Progenitor cell of endocrine pancreas (in vitro differentiated cells): Measurements from ENCODE around the gene TDRD12. TPM values are rescaled to one million over a fixed set of nuclear protein-coding genes. Genes with fewer than 3 reads are reported as not detected.

Experiments used
- DNase-seq: peaks from one replicate; pipeline ENCODE4 v3.0.0; 2021; ENCODE audit warnings: low spot score; ENCODE audit not compliant: unreplicated experiment
- H3K27ac Mint-ChIP-seq: 2 replicates; pipeline ENCODE4 v1.8.0; 2021; ENCODE audit warnings: mild to moderate bottlenecking, moderate library complexity, mixed read lengths
- H3K27me3 Mint-ChIP-seq: 2 replicates; pipeline ENCODE4 v1.8.0; 2021; ENCODE audit warnings: mixed read lengths
- H3K36me3 Mint-ChIP-seq: 2 replicates; pipeline ENCODE4 v1.8.0; 2022; ENCODE audit warnings: mixed read lengths; ENCODE audit not compliant: insufficient read depth
- H3K4me1 Mint-ChIP-seq: 2 replicates; pipeline ENCODE4 v1.8.0; 2021; ENCODE audit warnings: low read depth, mixed read lengths
- H3K4me3 Mint-ChIP-seq: 2 replicates; pipeline ENCODE4 v1.8.0; 2021; ENCODE audit warnings: low read depth, mild to moderate bottlenecking, moderate library complexity, mixed read lengths
- H3K9me3 Mint-ChIP-seq: 2 replicates; pipeline ENCODE4 v1.8.0; 2021; ENCODE audit warnings: low read depth, mixed read lengths
- CTCF ChIP-seq: fragments of 200-600 bp; sonication (generic); IDR thresholded peaks from one replicate; pipeline ENCODE4 v1.5.0; 2021; ENCODE audit warnings: antibody characterized with exemption, mild to moderate bottlenecking; ENCODE audit not compliant: unreplicated experiment
- long read RNA-seq: library from polyadenylated mRNA; unstranded; transcript quantifications from one replicate; pipeline ENCODE4 v2.0.0, GENCODE V29; 2020
- total RNA-seq: library from RNA; stranded (reverse); gene quantifications from 2 replicates; pipeline ENCODE4 v1.2.1, GENCODE V29; 2021

Gene TDRD12
- 0.29 and 0.33 TPM in 2 replicates for total RNA-seq
- long read RNA-seq: 0 reads

- DNase-seq: no peak
- Mint-ChIP-seq H3K27me3 (peaks cover 7% of the 10 kb centered on the region), H3K9me3 (no peaks in the 10 kb centered on the region), H3K4me3 (no peak within 1 kb of the TSS), H3K36me3 (peaks cover 11% of the 10 kb centered on the region), H3K4me1 (peaks cover 4% of the 10 kb centered on the region), H3K27ac (no peak within 1 kb of the TSS)
- TF ChIP-seq CTCF: no peak
These were observed at the start of gene TDRD12 for GRCh38 chr19:32719611-32720059. TDRD12 (plus strand) TSS chr19:32719767; CDS start chr19:32720073, 306 bp downstream.

GRCh38 chr19:32671883-32672593 is 47.5 kb upstream of the TDRD12 start:
- no peak for TF ChIP-seq CTCF
- Mint-ChIP-seq H3K9me3 (no peaks in the 10 kb centered on the region), H3K4me3 (no peak overlapping the region), H3K27ac (no peak overlapping the region), H3K4me1 (peaks cover 18% of the 10 kb centered on the region), H3K27me3 (peaks cover 27% of the 10 kb centered on the region), H3K36me3 (peaks cover 1% of the 10 kb centered on the region)
- no peak for DNase-seq

- H3K36me3 Mint-ChIP-seq: peaks cover 1% of the 10 kb centered on the region
- no peaks in the 10 kb centered on the region for H3K9me3 Mint-ChIP-seq
- DNase-seq: no peak
- H3K4me1 Mint-ChIP-seq: peaks cover 23% of the 10 kb centered on the region
- no peak overlapping the region for H3K27ac Mint-ChIP-seq
- peak overlapping the region; percentile 61 for H3K4me3 Mint-ChIP-seq
- TF ChIP-seq CTCF: no peak
- H3K27me3 Mint-ChIP-seq: peaks cover 35% of the 10 kb centered on the region
These were observed 46.7 kb upstream of the TDRD12 start for GRCh38 chr19:32672841-32673240.

GRCh38 chr19:32673573-32673972 is 46.0 kb upstream of the TDRD12 start:
- peaks cover 1% of the 10 kb centered on the region for H3K36me3 Mint-ChIP-seq
- H3K27ac Mint-ChIP-seq: no peak overlapping the region
- TF ChIP-seq CTCF: no peak
- H3K4me1 Mint-ChIP-seq: peaks cover 23% of the 10 kb centered on the region
- peak overlapping the region; percentile 96 for H3K4me3 Mint-ChIP-seq
- no peak for DNase-seq
- peaks cover 43% of the 10 kb centered on the region for H3K27me3 Mint-ChIP-seq
- H3K9me3 Mint-ChIP-seq: no peaks in the 10 kb centered on the region

- TF ChIP-seq CTCF: no peak
- no peaks in the 10 kb centered on the region for H3K9me3 Mint-ChIP-seq
- peak; percentile 47 for DNase-seq
- peak overlapping the region; percentile 88 for H3K27ac Mint-ChIP-seq
- peaks cover 1% of the 10 kb centered on the region for H3K36me3 Mint-ChIP-seq
- H3K4me1 Mint-ChIP-seq: peaks cover 23% of the 10 kb centered on the region
- H3K4me3 Mint-ChIP-seq: peak overlapping the region; percentile 96
- H3K27me3 Mint-ChIP-seq: peaks cover 43% of the 10 kb centered on the region
These were observed 45.2 kb upstream of the TDRD12 start for GRCh38 chr19:32674153-32674930.
